Ascending aorta (tissue), 2 donors: ENCODE data around the gene MCRIP2. TPM values are rescaled to one million over a fixed set of nuclear protein-coding genes. Genes with fewer than 3 reads are reported as not detected.
A peak's percentile ranks its signal among the peaks of the same experiment; 100 is the strongest.

ENCODE experiments used
- DNase-seq, 2 donors: peaks; one replicate each; pipeline ENCODE4 v3.0.0-alpha.2; 2019; ENCODE audit warnings: low spot score in 2 of 2
- H3K27ac ChIP-seq, 2 donors: fragments of 200-600 bp; sonication (generic); one replicate each; pipeline ENCODE4 v1.5.1; 2016 to 2017; ENCODE audit warnings: mild to moderate bottlenecking in 1 of 2
- H3K27me3 ChIP-seq: fragments of 200-600 bp; sonication (generic); one replicate; pipeline ENCODE4 v1.5.1; 2017
- H3K36me3 ChIP-seq, 2 donors: fragments of 200-600 bp; sonication (generic); one replicate each; pipeline ENCODE4 v1.5.1; 2016
- H3K4me1 ChIP-seq, 2 donors: fragments of 200-600 bp; sonication (generic); one replicate each; pipeline ENCODE4 v1.5.1; 2016 to 2017; ENCODE audit warnings: mild to moderate bottlenecking in 1 of 2
- H3K4me3 ChIP-seq, 2 donors: fragments of 200-600 bp; sonication (generic); one replicate each; pipeline ENCODE4 v1.5.1; 2016 to 2017; ENCODE audit warnings: mild to moderate bottlenecking in 1 of 2
- H3K9me3 ChIP-seq, 2 donors: fragments of 200-600 bp; sonication (generic); one replicate each; pipeline ENCODE4 v1.5.1; 2016
- CTCF ChIP-seq, 3 experiments: fragments of 200-600 bp in 2 of 3; fragments of 450-650 bp in 1 of 3; sonication (generic) in 2 of 3; IDR thresholded peaks; one replicate each; pipeline ENCODE4 v1.5.1; 2016 to 2019; ENCODE audit warnings: antibody characterized with exemption in 3 of 3, mild to moderate bottlenecking in 1 of 3, moderate library complexity in 1 of 3
- intact Hi-C: fragments of 100-400 bp; cut with DNase I; formaldehyde crosslinking; loops from one replicate; pipeline ENCODE4 v1.15.1; 2023
- total RNA-seq: library from RNA; depleted of rRNA; stranded (reverse); fragments of >200 nt; gene quantifications from one replicate; pipeline ENCODE4 v1.1.0, GENCODE V29; 2016

The MCRIP2 gene
- total RNA-seq, 1 donor from 2014 or later = 92.9 TPM

- H3K4me3 ChIP-seq = no peak overlapping the region
- H3K27ac ChIP-seq = no peak overlapping the region
- H3K36me3 ChIP-seq = peaks cover 18 to 28% of the 10 kb centered on the region in 2 donors
- H3K27me3 ChIP-seq = no peaks in the 10 kb centered on the region
- no peak for DNase-seq
- intact Hi-C loops = no loop called here
- TF ChIP-seq CTCF (IDR thresholded peaks at IDR 0.05) = no peak
- no peaks in the 10 kb centered on the region for H3K9me3 ChIP-seq
- H3K4me1 ChIP-seq = peaks cover 6 to 17% of the 10 kb centered on the region in 2 donors
Observed at GRCh38 chr16:632486-633335, 8.9 kb upstream of the MCRIP2 start.

GRCh38 chr16:633336-634050 lies 8.1 kb upstream of the MCRIP2 start:
- Histone ChIP-seq H3K9me3 (no peaks in the 10 kb centered on the region), H3K27me3 (no peaks in the 10 kb centered on the region), H3K36me3 (peaks cover 17 to 20% of the 10 kb centered on the region in 2 donors), H3K4me3 (no peak overlapping the region), H3K4me1 (peaks cover 6 to 17% of the 10 kb centered on the region in 2 donors), H3K27ac (no peak overlapping the region)
- no peak for TF ChIP-seq CTCF (IDR thresholded peaks at IDR 0.05)
- DNase-seq = no peak
- intact Hi-C loops = no loop called here

- Histone ChIP-seq H3K36me3 (peaks cover 12 to 17% of the 10 kb centered on the region in 2 donors), H3K27ac (no peak overlapping the region), H3K9me3 (no peaks in the 10 kb centered on the region), H3K27me3 (no peaks in the 10 kb centered on the region), H3K4me1 (peaks cover 6 to 17% of the 10 kb centered on the region in 2 donors), H3K4me3 (no peak overlapping the region)
- no peak for DNase-seq
- no peak for TF ChIP-seq CTCF (IDR thresholded peaks at IDR 0.05)
- intact Hi-C loops = no loop called here
Observed at GRCh38 chr16:634051-634670, 7.5 kb upstream of the MCRIP2 start.

GRCh38 chr16:634996-635395 lies 6.6 kb upstream of the MCRIP2 start:
- intact Hi-C loops = loop anchor here (5.0 kb wide), 1 partner anchor 977 kb away; the partner anchor contains the start of genes CRAMP1 and IFT140
- no peak for TF ChIP-seq CTCF (IDR thresholded peaks at IDR 0.05)
- Histone ChIP-seq H3K9me3 (no peaks in the 10 kb centered on the region), H3K27me3 (no peaks in the 10 kb centered on the region), H3K27ac (no peak overlapping the region), H3K4me3 (peak overlapping the region; percentile 81 to 97), H3K36me3 (peaks cover 12 to 17% of the 10 kb centered on the region in 2 donors), H3K4me1 (peaks cover 6 to 17% of the 10 kb centered on the region in 2 donors)
- no peak for DNase-seq

- no peak for TF ChIP-seq CTCF (IDR thresholded peaks at IDR 0.05)
- Histone ChIP-seq H3K27me3 (no peaks in the 10 kb centered on the region), H3K4me1 (peaks cover 6 to 17% of the 10 kb centered on the region in 2 donors), H3K27ac (peak overlapping the region; percentile 94 to 99), H3K36me3 (peaks cover 12 to 17% of the 10 kb centered on the region in 2 donors), H3K4me3 (peak overlapping the region; percentile 81 to 97), H3K9me3 (no peaks in the 10 kb centered on the region)
- intact Hi-C loops = loop anchor here (1.0 to 5.0 kb wide), 5 partner anchors 25 to 977 kb away; partner anchors contain the start of genes CAPN15, CRAMP1, IFT140 and STUB1
- DNase-seq = no peak
Observed at GRCh38 chr16:635573-636205, 5.9 kb upstream of the MCRIP2 start.
